Caco-2 (cell line): ENCODE data around the gene UCMA. TPM values are rescaled to one million over a fixed set of nuclear protein-coding genes. Genes with fewer than 3 reads are reported as not detected.
A peak's percentile ranks its signal among the peaks of the same experiment; 100 is the strongest.

Experiments used
- BruUV-seq: library from RNA; stranded (reverse); fragments of 400-500 nt; replicated peaks from 2 replicates; lab custom pipeline; 2021; lab: Mats Ljungman, UMichigan
- CTCF ChIA-PET: fragments of 300-600 bp; sonication (Branson Sonifier 250); formaldehyde crosslinking; loops from one replicate; lab custom pipeline; 2022; ENCODE audit warnings: antibody characterized with exemption; lab: Charles Lee
- POLR2A ChIA-PET: fragments of 300-600 bp; sonication (Branson Sonifier 250); formaldehyde crosslinking; loops from one replicate; lab custom pipeline; 2022; ENCODE audit warnings: antibody characterized with exemption; lab: Charles Lee
- DNase-seq, 2 experiments: peaks; one replicate each; pipeline versions ENCODE4 v3.0.0 to v3.0.0-alpha.2; 2020 to 2022
- H3K27me3 ChIP-seq: replicated peaks from 2 replicates; pipeline ENCODE4 v1.6.0; 2011; ENCODE audit warnings: low read length; ENCODE audit not compliant: control insufficient read depth, insufficient read depth
- H3K36me3 ChIP-seq: 2 replicates; pipeline ENCODE4 v1.5.1; 2011; ENCODE audit warnings: low read length; ENCODE audit not compliant: control insufficient read depth, insufficient read depth
- H3K4me1 ChIP-seq: fragments of 250-450 bp; sonication (Bioruptor Pico); 2 replicates; pipeline ENCODE4 v1.5.1; 2020; ENCODE audit warnings: mild to moderate bottlenecking
- H3K4me3 ChIP-seq: 2 replicates; pipeline ENCODE4 v1.5.1; 2011; ENCODE audit warnings: low read depth, mild to moderate bottlenecking, control low read depth, low read length
- H3K9me3 ChIP-seq: fragments of 250-450 bp; sonication (Bioruptor Pico); 2 replicates; pipeline ENCODE4 v1.5.1; 2020; ENCODE audit warnings: mild to moderate bottlenecking, moderate library complexity
- H3K27ac Mint-ChIP-seq: one replicate; pipeline ENCODE4 v1.8.0; 2022; ENCODE audit warnings: mixed read lengths; ENCODE audit not compliant: unreplicated experiment
- H3K27me3 Mint-ChIP-seq: one replicate; pipeline ENCODE4 v1.8.0; 2022; ENCODE audit warnings: mixed read lengths; ENCODE audit not compliant: insufficient read depth, unreplicated experiment
- H3K36me3 Mint-ChIP-seq: one replicate; pipeline ENCODE4 v1.8.0; 2022; ENCODE audit warnings: mild to moderate bottlenecking, mixed read lengths; ENCODE audit not compliant: insufficient read depth, unreplicated experiment
- H3K4me1 Mint-ChIP-seq: one replicate; pipeline ENCODE4 v1.8.0; 2022; ENCODE audit warnings: low read depth, mixed read lengths; ENCODE audit not compliant: unreplicated experiment
- H3K4me3 Mint-ChIP-seq: one replicate; pipeline ENCODE4 v1.8.0; 2022; ENCODE audit warnings: mild to moderate bottlenecking, moderate library complexity, mixed read lengths; ENCODE audit not compliant: unreplicated experiment
- H3K9me3 Mint-ChIP-seq: one replicate; pipeline ENCODE4 v1.8.0; 2022; ENCODE audit warnings: mixed read lengths; ENCODE audit not compliant: unreplicated experiment
- intact Hi-C: fragments of 100-400 bp; cut with micrococcal nuclease; formaldehyde crosslinking; loops from one replicate; pipeline ENCODE4 v1.10.0; 2022; ENCODE audit not compliant: unreplicated experiment
- total RNA-seq: library from RNA; stranded (reverse); gene quantifications from 2 replicates; pipeline ENCODE4 v1.2.3, GENCODE V29; 2022
- TF ChIP-seq, protein P1 (sequence below), 2 experiments: fragments of 200-600 bp in 1 of 2; IDR thresholded peaks; 1 replicate in 1 of 2; 2 replicates in 1 of 2; pipeline versions ENCODE4 v1.5.1 to v1.8.0; 2011 to 2022; ENCODE audit warnings: antibody characterized with exemption in 1 of 2, control low read depth in 1 of 2, inconsistent platforms in 1 of 2, low read depth in 1 of 2, low read length in 1 of 2, mild to moderate bottlenecking in 1 of 2, moderate library complexity in 1 of 2; ENCODE audit not compliant: insufficient read depth in 1 of 2, severe bottlenecking in 1 of 2, unreplicated experiment in 1 of 2

Gene UCMA
- total RNA-seq, 1 experiment from 2014 or later: not detected

DNA sequence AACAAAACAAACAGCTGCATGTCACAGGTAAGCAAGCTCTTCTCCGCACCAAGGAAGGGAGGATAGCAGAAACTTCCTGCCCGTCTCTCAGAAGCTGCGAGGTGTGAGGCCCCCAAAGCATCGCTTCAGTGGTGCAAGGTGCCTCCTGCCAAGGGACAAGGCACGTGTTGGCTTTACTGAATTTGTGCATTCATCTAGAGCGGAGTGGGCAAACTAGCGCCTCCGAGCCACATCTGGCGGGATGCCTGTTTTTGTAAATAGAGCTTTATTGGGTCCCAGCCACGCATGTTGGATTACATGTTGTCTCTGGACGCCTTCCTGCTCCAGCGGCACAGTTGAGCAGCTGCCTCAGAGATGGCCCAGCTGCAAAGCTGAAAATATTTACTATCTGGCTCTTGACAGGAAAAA lies 38.0 kb upstream of the UCMA start:
- H3K9me3 Mint-ChIP-seq: no peaks in the 10 kb centered on the region
- H3K4me1 ChIP-seq: no peaks in the 10 kb centered on the region; the same call in 1 of the 2 replicates
- H3K36me3 Mint-ChIP-seq: no peaks in the 10 kb centered on the region
- H3K4me3 ChIP-seq: no peak overlapping the region
- BruUV-seq: no TSS peak
- H3K4me1 Mint-ChIP-seq: no peaks in the 10 kb centered on the region
- H3K27me3 Mint-ChIP-seq: no peaks in the 10 kb centered on the region
- no peaks in the 10 kb centered on the region for H3K27me3 ChIP-seq
- H3K9me3 ChIP-seq: no peaks in the 10 kb centered on the region
- no peak overlapping the region for H3K4me3 Mint-ChIP-seq
- TF ChIP-seq, protein P1, sequence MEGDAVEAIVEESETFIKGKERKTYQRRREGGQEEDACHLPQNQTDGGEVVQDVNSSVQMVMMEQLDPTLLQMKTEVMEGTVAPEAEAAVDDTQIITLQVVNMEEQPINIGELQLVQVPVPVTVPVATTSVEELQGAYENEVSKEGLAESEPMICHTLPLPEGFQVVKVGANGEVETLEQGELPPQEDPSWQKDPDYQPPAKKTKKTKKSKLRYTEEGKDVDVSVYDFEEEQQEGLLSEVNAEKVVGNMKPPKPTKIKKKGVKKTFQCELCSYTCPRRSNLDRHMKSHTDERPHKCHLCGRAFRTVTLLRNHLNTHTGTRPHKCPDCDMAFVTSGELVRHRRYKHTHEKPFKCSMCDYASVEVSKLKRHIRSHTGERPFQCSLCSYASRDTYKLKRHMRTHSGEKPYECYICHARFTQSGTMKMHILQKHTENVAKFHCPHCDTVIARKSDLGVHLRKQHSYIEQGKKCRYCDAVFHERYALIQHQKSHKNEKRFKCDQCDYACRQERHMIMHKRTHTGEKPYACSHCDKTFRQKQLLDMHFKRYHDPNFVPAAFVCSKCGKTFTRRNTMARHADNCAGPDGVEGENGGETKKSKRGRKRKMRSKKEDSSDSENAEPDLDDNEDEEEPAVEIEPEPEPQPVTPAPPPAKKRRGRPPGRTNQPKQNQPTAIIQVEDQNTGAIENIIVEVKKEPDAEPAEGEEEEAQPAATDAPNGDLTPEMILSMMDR (IDR thresholded peaks at IDR 0.05; ENCODE audit: insufficient read depth in 1 of 2, low read depth in 1 of 2, low read length in 1 of 2, severe bottlenecking in 1 of 2, unreplicated experiment in 1 of 2): no peak
- ChIA-PET POLR2A (interaction anchor here (0.6 kb wide), 1 partner anchor 20 kb away, joined by 3 read pairs; no protein-coding TSS in a partner anchor), CTCF (interaction anchor here (0.5 to 0.8 kb wide), 3 partner anchors 30 kb away, joined by 3 read pairs; no protein-coding TSS in a partner anchor)
- H3K36me3 ChIP-seq: no peaks in the 10 kb centered on the region
- intact Hi-C loops: no loop called here
- DNase-seq: no peak
- no peak overlapping the region for H3K27ac Mint-ChIP-seq

DNA sequence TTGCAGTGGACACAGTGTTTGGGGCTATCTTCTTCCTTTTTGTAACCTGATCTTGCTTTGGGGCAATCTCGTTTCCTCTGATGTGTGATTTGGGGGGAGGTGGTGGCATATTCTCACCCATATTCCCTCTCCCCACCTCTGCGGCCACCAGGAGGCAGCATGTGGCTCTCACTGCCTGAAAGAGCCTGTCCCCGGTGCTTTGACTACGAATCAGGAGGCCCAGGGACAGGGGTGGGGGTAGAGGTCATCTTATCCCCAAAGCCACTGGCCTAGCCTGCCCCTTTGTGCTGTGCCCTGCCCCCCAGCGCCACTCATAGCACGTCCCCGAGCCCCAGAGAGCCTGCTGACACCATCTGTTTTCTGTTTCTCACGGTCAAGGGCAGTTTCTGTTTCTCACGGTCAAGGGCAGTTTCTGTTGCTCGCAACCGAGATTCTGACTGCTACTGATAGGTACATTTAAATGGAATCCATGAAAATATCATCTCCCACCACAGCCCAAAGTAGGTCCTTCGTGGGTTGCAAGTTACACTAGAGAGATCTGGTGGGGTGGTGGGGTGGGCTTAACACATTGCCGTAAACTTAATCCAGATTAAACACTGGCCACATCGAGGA lies 37.5 kb upstream of the UCMA start:
- H3K4me1 Mint-ChIP-seq: no peaks in the 10 kb centered on the region
- no TSS peak for BruUV-seq
- POLR2A ChIA-PET: interaction anchor here (0.6 kb wide), 1 partner anchor 20 kb away, joined by 3 read pairs; no protein-coding TSS in a partner anchor

DNA sequence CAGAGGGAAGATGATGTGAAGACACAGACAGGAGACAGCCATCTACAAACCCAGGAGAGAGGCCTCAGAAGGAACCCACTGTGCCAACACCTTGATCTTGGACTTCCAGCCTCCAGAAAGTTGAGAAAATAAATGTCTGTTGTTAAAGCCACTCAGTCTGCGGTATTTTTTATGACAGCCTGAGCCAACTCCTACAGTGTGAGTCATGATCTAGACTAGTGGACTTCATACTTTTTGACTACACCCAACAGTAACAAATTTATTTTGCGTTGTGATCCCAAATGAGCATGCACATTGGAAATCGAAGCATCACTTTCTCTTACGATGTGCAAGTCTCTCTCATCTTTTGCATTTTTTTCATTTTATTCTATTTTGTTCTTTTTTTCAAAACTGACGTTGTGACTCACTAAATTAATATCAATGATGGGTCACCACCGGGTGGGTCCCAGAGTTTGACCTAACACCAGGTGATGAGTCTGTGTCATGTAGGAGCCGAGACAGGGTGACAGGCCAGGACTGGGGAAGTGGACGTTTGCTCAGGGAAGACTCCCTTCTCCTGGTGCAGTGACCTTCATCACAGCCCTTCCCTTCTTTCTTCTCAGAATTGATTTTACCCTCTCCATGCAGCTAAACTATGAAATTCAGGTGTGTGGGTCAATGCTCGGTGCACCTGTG lies 36.8 kb upstream of the UCMA start:
- TF ChIP-seq, protein P1 (IDR thresholded peaks at IDR 0.05; ENCODE audit: insufficient read depth in 1 of 2, low read depth in 1 of 2, low read length in 1 of 2, severe bottlenecking in 1 of 2, unreplicated experiment in 1 of 2): no peak
- no peaks in the 10 kb centered on the region for H3K4me1 Mint-ChIP-seq
- BruUV-seq: no TSS peak
- intact Hi-C loops: loop anchor here (1.0 kb wide), 1 partner anchor 31 kb away; no protein-coding TSS in a partner anchor
- Histone ChIP-seq H3K4me3 (no peak overlapping the region), H3K9me3 (no peaks in the 10 kb centered on the region), H3K4me1 (no peaks in the 10 kb centered on the region; the same call in 1 of the 2 replicates), H3K27me3 (no peaks in the 10 kb centered on the region), H3K36me3 (no peaks in the 10 kb centered on the region)
- peak in 1 of 2 experiments; percentile 13 for DNase-seq
- no peaks in the 10 kb centered on the region for H3K9me3 Mint-ChIP-seq
- ChIA-PET POLR2A (no interaction called here), CTCF (interaction anchor here (0.8 kb wide), 1 partner anchor 32 kb away, joined by 3 read pairs; no protein-coding TSS in a partner anchor)
- H3K27ac Mint-ChIP-seq: no peak overlapping the region
- H3K4me3 Mint-ChIP-seq: no peak overlapping the region
- no peaks in the 10 kb centered on the region for H3K27me3 Mint-ChIP-seq
- H3K36me3 Mint-ChIP-seq: no peaks in the 10 kb centered on the region

More for the DNA sequence above, 37.5 kb upstream of the UCMA start:
- no peak overlapping the region for H3K4me3 Mint-ChIP-seq
- CTCF ChIA-PET: interaction anchor here (0.8 kb wide), 2 partner anchors 30 to 31 kb away, joined by 3 read pairs; no protein-coding TSS in a partner anchor
- H3K4me1 ChIP-seq: no peaks in the 10 kb centered on the region; the same call in 1 of the 2 replicates
- H3K27me3 ChIP-seq: no peaks in the 10 kb centered on the region
- DNase-seq: peak; percentile 61 to 69
- H3K9me3 ChIP-seq: no peaks in the 10 kb centered on the region
- no peaks in the 10 kb centered on the region for H3K36me3 ChIP-seq
- no peaks in the 10 kb centered on the region for H3K9me3 Mint-ChIP-seq
- intact Hi-C loops: loop anchor here (1.0 kb wide), 1 partner anchor 31 kb away; no protein-coding TSS in a partner anchor
- no peaks in the 10 kb centered on the region for H3K27me3 Mint-ChIP-seq
- no peaks in the 10 kb centered on the region for H3K36me3 Mint-ChIP-seq
- no peak overlapping the region for H3K4me3 ChIP-seq
- H3K27ac Mint-ChIP-seq: no peak overlapping the region
- TF ChIP-seq, protein P1 (IDR thresholded peaks at IDR 0.05; ENCODE audit: insufficient read depth in 1 of 2, low read depth in 1 of 2, low read length in 1 of 2, severe bottlenecking in 1 of 2, unreplicated experiment in 1 of 2): peak; percentile 59 to 68
